ENCODE results near the gene DEFB121.

- TF ChIP-seq CTCF (IDR thresholded peaks at IDR 0.05) (peak in 1 of 5 experiments; percentile 3), POLR2A (IDR thresholded peaks at IDR 0.05) (no peak), POLR2AphosphoS5 (IDR thresholded peaks at IDR 0.05) (no peak), EP300 (IDR thresholded peaks at IDR 0.05; ENCODE audit: low read depth) (no peak)
Measured at GRCh38 chr20:31440012-31440659, 34.1 kb upstream of the DEFB121 start, which contains the start of gene DEFB123.

All from transverse colon (tissue), 4 donors.